Fibroblast of lung (primary cell): Measurements from ENCODE around the gene MIER2.

Experiments
- EZH2 ChIP-seq: IDR thresholded peaks from 2 replicates; pipeline ENCODE4 v1.5.1; 2012; ENCODE audit warnings: low read length, control low read depth, mild to moderate bottlenecking; ENCODE audit errors: missing control alignments
- TF ChIP-seq, protein P1 (sequence below), 2 donors: IDR thresholded peaks in 1 of 2; conservative IDR thresholded peaks in 1 of 2; 1 replicate in 1 of 2; 2 replicates in 1 of 2; pipeline ENCODE4 v1.5.1; 2011 to 2012; ENCODE audit warnings: low read length in 2 of 2, control low read depth in 1 of 2, inconsistent platforms in 1 of 2, low read depth in 1 of 2, mild to moderate bottlenecking in 1 of 2

GRCh38 chr19:296476-297225, 47.9 kb downstream of the MIER2 start:
- no peak for TF ChIP-seq EZH2
- TF ChIP-seq, protein P1, sequence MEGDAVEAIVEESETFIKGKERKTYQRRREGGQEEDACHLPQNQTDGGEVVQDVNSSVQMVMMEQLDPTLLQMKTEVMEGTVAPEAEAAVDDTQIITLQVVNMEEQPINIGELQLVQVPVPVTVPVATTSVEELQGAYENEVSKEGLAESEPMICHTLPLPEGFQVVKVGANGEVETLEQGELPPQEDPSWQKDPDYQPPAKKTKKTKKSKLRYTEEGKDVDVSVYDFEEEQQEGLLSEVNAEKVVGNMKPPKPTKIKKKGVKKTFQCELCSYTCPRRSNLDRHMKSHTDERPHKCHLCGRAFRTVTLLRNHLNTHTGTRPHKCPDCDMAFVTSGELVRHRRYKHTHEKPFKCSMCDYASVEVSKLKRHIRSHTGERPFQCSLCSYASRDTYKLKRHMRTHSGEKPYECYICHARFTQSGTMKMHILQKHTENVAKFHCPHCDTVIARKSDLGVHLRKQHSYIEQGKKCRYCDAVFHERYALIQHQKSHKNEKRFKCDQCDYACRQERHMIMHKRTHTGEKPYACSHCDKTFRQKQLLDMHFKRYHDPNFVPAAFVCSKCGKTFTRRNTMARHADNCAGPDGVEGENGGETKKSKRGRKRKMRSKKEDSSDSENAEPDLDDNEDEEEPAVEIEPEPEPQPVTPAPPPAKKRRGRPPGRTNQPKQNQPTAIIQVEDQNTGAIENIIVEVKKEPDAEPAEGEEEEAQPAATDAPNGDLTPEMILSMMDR (conservative IDR thresholded peaks at IDR 0.05 in 1 of 2, IDR thresholded peaks at IDR 0.05 in 1 of 2; ENCODE audit: low read depth in 1 of 2, low read length in 2 of 2): no peak
